ENCODE data around the gene NAV2.

GRCh38 chr11:19805827-19806226, 93.2 kb downstream of the NAV2 start:
- TF ChIP-seq POLR2A (IDR thresholded peaks at IDR 0.05): no peak
- TF ChIP-seq CTCF (IDR thresholded peaks at IDR 0.05): no peak
- TF ChIP-seq EP300 (IDR thresholded peaks at IDR 0.05): no peak
- TF ChIP-seq POLR2AphosphoS5 (IDR thresholded peaks at IDR 0.05): no peak
